Activated CD8-positive, alpha-beta T cell treated with anti-CD3 and anti-CD28 coated beads for 36 hours (primary cell): ENCODE measurements around the gene LMTK3. TPM values are rescaled to one million over a fixed set of nuclear protein-coding genes. Genes with fewer than 3 reads are reported as not detected.

Experiments
- ATAC-seq: fragments of 200-7000 bp; cut with Tn5 transposase; one replicate; pipeline ENCODE4 v1.10.0; 2021; ENCODE audit warnings: mild to moderate bottlenecking, moderate library complexity
- CTCF ChIA-PET: fragments of 350-600 bp; sonication (Branson Sonifier 250); formaldehyde crosslinking; loops from one replicate; lab custom pipeline; 2021; ENCODE audit warnings: antibody characterized with exemption; lab: Charles Lee
- POLR2A ChIA-PET: fragments of 350-600 bp; sonication (Branson Sonifier 250); formaldehyde crosslinking; loops from one replicate; lab custom pipeline; 2021; ENCODE audit warnings: antibody characterized with exemption; lab: Charles Lee
- DNase-seq: peaks from one replicate; pipeline ENCODE4 v3.0.0-alpha.2; 2020
- H3K27ac Mint-ChIP-seq: one replicate; pipeline ENCODE4 v1.8.0; 2021; ENCODE audit warnings: mild to moderate bottlenecking, mixed read lengths
- H3K27me3 Mint-ChIP-seq: one replicate; pipeline ENCODE4 v1.8.0; 2021; ENCODE audit warnings: mixed read lengths
- H3K36me3 Mint-ChIP-seq: one replicate; pipeline ENCODE4 v1.8.0; 2021; ENCODE audit warnings: low read depth, mixed read lengths
- H3K4me1 Mint-ChIP-seq: one replicate; pipeline ENCODE4 v1.8.0; 2021; ENCODE audit warnings: low read depth, mixed read lengths
- H3K4me3 Mint-ChIP-seq: one replicate; pipeline ENCODE4 v1.8.0; 2021; ENCODE audit warnings: mild to moderate bottlenecking, moderate library complexity, mixed read lengths
- H3K9me3 Mint-ChIP-seq: one replicate; pipeline ENCODE4 v1.8.0; 2021; ENCODE audit warnings: mixed read lengths
- intact Hi-C: fragments of 100-400 bp; cut with micrococcal nuclease; formaldehyde crosslinking; loops from one replicate; pipeline ENCODE4 v1.10.0; 2022
- total RNA-seq, 2 experiments: library from RNA; stranded (reverse); gene quantifications; one replicate each; pipeline ENCODE4 v1.2.3, GENCODE V29; 2021
- TF ChIP-seq, protein P1 (sequence below): fragments of 200-600 bp; IDR thresholded peaks from one replicate; pipeline ENCODE4 v1.8.0; 2022; ENCODE audit warnings: antibody characterized with exemption, mild to moderate bottlenecking

Gene LMTK3
- total RNA-seq, 2 experiments from 2014 or later = 3.4 to 4.0 TPM

DNA sequence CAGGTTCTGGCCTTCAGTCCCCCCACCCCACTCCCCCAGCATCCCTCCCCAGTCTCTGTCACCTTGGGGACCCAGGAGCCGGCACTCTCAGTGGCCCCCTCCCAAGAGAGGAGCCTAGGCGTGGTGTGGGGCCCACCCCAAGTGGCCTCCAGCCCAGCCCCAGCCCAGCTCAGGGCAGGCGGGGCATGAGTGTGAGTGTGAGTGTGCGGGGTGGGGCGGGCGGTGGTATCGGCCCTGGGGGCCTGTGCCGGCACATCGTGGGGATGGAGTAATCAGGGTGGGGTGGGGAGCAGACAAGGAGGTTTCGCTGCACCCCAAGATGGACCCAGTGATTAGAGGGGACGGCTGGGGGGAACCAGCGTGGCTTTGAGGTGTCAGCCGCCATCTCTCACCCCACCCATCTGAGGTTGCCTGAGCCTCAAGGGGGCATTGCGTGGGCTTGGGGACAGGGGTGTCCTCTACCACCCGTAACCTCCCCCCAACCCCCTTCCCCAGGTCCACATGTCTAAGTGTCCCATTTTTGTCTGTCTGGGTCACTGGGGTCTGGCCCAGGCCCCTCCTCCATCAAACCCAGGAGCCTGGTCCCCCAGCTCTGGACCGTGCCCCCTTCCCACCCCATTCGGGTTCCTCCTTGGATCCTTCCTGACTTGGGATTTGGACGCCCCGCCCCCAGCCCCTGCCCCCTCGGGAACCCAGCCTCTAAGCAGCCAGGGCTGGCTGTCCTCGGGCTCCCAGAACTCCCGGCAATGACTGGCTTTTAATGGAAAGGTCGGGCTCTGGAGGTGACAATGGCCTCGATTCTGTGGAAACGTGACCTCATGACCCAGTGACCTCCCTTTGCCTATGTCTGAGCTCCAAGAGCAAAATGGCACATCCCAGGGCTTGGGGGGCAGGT, 33.5 kb upstream of the LMTK3 start:
- no peak overlapping the region for H3K27ac Mint-ChIP-seq
- DNase-seq (no peak), ATAC-seq (no peak)
- CTCF ChIA-PET = interaction anchor here (0.6 kb wide), 1 partner anchor 35 kb away, joined by 3 read pairs; no protein-coding TSS in a partner anchor
- H3K4me1 Mint-ChIP-seq = no peaks in the 10 kb centered on the region
- H3K4me3 Mint-ChIP-seq = no peak overlapping the region
- H3K36me3 Mint-ChIP-seq = no peaks in the 10 kb centered on the region
- H3K27me3 Mint-ChIP-seq = no peaks in the 10 kb centered on the region
- no peaks in the 10 kb centered on the region for H3K9me3 Mint-ChIP-seq
- TF ChIP-seq, protein P1, sequence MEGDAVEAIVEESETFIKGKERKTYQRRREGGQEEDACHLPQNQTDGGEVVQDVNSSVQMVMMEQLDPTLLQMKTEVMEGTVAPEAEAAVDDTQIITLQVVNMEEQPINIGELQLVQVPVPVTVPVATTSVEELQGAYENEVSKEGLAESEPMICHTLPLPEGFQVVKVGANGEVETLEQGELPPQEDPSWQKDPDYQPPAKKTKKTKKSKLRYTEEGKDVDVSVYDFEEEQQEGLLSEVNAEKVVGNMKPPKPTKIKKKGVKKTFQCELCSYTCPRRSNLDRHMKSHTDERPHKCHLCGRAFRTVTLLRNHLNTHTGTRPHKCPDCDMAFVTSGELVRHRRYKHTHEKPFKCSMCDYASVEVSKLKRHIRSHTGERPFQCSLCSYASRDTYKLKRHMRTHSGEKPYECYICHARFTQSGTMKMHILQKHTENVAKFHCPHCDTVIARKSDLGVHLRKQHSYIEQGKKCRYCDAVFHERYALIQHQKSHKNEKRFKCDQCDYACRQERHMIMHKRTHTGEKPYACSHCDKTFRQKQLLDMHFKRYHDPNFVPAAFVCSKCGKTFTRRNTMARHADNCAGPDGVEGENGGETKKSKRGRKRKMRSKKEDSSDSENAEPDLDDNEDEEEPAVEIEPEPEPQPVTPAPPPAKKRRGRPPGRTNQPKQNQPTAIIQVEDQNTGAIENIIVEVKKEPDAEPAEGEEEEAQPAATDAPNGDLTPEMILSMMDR = no peak
- intact Hi-C loops = no loop called here
- POLR2A ChIA-PET = no interaction called here

DNA sequence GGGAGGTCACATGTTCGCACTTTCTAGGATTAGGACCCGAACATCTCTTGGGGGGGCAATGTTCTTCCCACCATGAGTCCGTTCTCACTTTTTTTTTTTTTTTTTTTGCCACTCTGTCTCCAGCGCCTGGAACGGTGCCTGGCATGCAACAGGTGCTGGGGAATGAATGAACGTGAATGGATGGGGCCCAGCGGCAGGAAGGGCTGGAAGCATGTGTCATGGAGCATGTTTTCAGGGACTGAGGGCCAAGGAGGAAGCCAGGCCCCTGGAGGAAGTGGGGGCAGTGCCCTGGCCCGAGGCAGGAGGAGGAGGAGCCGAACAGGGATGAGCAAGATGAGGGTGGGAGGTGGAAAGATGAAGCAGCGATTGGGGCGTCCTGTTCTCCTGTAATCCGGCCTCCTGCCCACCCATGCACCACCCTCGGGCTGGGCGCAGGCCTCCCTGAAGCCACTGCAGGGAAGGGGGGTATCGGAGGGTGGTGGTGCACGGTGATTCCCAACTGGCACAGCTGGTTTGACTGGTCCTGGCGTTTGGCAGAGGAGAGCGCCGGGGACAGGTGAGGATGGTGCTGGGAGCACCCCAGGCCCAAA, 31.6 kb upstream of the LMTK3 start:
- DNase-seq (no peak), ATAC-seq (no peak)
- ChIA-PET CTCF (no interaction called here), POLR2A (no interaction called here)
- Mint-ChIP-seq H3K4me3 (no peak overlapping the region), H3K36me3 (no peaks in the 10 kb centered on the region), H3K27me3 (no peaks in the 10 kb centered on the region), H3K27ac (no peak overlapping the region), H3K4me1 (no peaks in the 10 kb centered on the region), H3K9me3 (no peaks in the 10 kb centered on the region)
- intact Hi-C loops = no loop called here
- TF ChIP-seq, protein P1 = no peak

DNA sequence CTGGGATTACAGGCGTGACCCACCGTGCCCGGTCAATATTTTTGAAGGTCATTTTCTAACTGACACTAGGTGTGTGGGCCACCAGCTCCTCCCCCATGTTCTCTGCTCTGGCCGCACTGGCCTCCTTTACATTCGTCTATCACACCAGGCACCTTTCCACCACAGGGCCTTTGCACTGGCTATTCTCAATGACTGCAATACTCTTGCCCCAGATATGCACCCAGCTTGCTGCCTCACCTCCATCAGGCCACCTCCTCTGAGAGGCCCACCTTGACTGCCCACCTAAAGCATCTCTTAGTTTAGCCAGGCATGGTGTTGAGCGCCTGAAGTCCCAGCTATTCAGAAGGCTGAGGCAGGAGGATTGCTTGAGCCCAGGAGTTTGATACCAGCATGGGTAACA, 30.2 kb upstream of the LMTK3 start:
- intact Hi-C loops = no loop called here
- no peaks in the 10 kb centered on the region for H3K27me3 Mint-ChIP-seq
- H3K27ac Mint-ChIP-seq = no peak overlapping the region
- H3K36me3 Mint-ChIP-seq = no peaks in the 10 kb centered on the region
- CTCF ChIA-PET = no interaction called here
- DNase-seq (no peak), ATAC-seq (no peak)
- TF ChIP-seq, protein P1 = no peak
- no peaks in the 10 kb centered on the region for H3K9me3 Mint-ChIP-seq
- no peaks in the 10 kb centered on the region for H3K4me1 Mint-ChIP-seq
- H3K4me3 Mint-ChIP-seq = no peak overlapping the region
- POLR2A ChIA-PET = no interaction called here

DNA sequence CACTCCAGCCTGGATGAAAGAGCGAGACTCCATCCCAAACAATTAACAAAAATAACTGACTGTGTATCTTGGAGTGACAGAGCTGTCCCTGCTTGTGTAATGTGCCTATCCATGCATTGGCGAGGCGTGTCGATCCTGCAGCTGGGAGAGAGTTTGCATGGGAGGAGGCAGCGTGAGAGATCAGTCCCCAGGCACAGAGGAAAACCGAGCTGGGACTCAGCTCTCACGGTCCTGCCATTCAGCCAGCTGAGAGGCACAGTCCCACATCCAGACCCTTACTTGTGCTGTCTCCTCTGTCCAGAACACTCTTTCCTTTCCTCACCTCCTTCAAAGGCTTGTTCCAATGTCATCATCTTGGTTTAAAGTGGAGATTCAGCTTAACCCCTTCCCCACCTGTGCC, 28.5 kb upstream of the LMTK3 start:
- no peak overlapping the region for H3K4me3 Mint-ChIP-seq
- H3K9me3 Mint-ChIP-seq = no peaks in the 10 kb centered on the region
- CTCF ChIA-PET = interaction anchor here (1.2 kb wide), 1 partner anchor 49 kb away, joined by 4 read pairs; no protein-coding TSS in a partner anchor
- H3K27me3 Mint-ChIP-seq = no peaks in the 10 kb centered on the region
- H3K27ac Mint-ChIP-seq = no peak overlapping the region
- no peaks in the 10 kb centered on the region for H3K4me1 Mint-ChIP-seq
- TF ChIP-seq, protein P1 = no peak
- POLR2A ChIA-PET = interaction anchor here (0.8 kb wide), 1 partner anchor 94 kb away, joined by 3 read pairs; the partner anchor contains the start of gene GRWD1
- no peaks in the 10 kb centered on the region for H3K36me3 Mint-ChIP-seq
- no peak for DNase-seq
- no peak for ATAC-seq
- intact Hi-C loops = no loop called here
